Kidney epithelial cell (primary cell): ENCODE data around the gene NPC2. TPM values are rescaled to one million over a fixed set of nuclear protein-coding genes. Genes with fewer than 3 reads are reported as not detected.

ENCODE experiments used
- DNase-seq: peaks from one replicate; pipeline ENCODE4 v3.0.0-alpha.2; 2010; ENCODE audit warnings: low read depth
- H3K27me3 ChIP-seq: 2 replicates; pipeline ENCODE4 v1.6.0; 2011; ENCODE audit warnings: low read length; ENCODE audit not compliant: control insufficient read depth, insufficient read depth
- H3K36me3 ChIP-seq: 2 replicates; pipeline ENCODE4 v1.5.1; 2011; ENCODE audit warnings: low read length; ENCODE audit not compliant: control insufficient read depth, insufficient read depth
- H3K4me3 ChIP-seq: 2 replicates; pipeline ENCODE4 v1.5.1; 2011; ENCODE audit warnings: low read depth, mild to moderate bottlenecking, control low read depth, low read length
- total RNA-seq: library from RNA; depleted of rRNA; stranded (reverse); fragments of >200 nt; gene quantifications from 2 replicates; pipeline ENCODE4 v1.2.3, GENCODE V29; 2015
- TF ChIP-seq, protein P1 (sequence below): IDR thresholded peaks from 2 replicates; pipeline ENCODE4 v1.5.1; 2011; ENCODE audit warnings: mild to moderate bottlenecking, moderate library complexity, low read length, control low read depth, inconsistent platforms; ENCODE audit not compliant: insufficient read depth, poor library complexity, severe bottlenecking

NPC2 gene
- total RNA-seq, 1 donor from 2014 or later, result 415 TPM

- TF ChIP-seq, protein P1, sequence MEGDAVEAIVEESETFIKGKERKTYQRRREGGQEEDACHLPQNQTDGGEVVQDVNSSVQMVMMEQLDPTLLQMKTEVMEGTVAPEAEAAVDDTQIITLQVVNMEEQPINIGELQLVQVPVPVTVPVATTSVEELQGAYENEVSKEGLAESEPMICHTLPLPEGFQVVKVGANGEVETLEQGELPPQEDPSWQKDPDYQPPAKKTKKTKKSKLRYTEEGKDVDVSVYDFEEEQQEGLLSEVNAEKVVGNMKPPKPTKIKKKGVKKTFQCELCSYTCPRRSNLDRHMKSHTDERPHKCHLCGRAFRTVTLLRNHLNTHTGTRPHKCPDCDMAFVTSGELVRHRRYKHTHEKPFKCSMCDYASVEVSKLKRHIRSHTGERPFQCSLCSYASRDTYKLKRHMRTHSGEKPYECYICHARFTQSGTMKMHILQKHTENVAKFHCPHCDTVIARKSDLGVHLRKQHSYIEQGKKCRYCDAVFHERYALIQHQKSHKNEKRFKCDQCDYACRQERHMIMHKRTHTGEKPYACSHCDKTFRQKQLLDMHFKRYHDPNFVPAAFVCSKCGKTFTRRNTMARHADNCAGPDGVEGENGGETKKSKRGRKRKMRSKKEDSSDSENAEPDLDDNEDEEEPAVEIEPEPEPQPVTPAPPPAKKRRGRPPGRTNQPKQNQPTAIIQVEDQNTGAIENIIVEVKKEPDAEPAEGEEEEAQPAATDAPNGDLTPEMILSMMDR, result no peak
- no peak overlapping the region for H3K4me3 ChIP-seq
- H3K27me3 ChIP-seq, result no peaks in the 10 kb centered on the region
- no peaks in the 10 kb centered on the region for H3K36me3 ChIP-seq
- peak; percentile 51 for DNase-seq
These were observed 4.2 kb downstream of the NPC2 start for GRCh38 chr14:74488786-74489397.

DNA sequence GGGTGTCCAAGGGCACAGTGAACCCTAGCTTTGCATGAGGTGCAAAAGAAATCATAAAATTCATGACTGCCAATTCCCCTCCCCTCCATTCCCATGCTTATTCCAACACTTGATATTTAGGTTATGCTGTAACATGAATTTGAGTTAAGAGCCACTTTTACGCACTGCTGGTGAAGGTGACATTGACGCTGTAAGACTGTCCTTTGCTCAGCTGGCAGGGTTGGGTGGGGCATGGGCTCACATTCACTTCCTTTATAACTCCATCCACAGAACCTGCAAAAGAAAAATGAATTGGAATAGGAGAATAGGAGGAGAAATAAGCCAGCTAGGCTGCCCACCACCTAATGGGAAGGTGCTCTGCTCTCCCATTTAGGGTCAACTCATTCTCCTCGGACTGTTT is 6.9 kb downstream of the NPC2 start:
- Histone ChIP-seq H3K36me3 (no peaks in the 10 kb centered on the region), H3K4me3 (no peak overlapping the region), H3K27me3 (no peaks in the 10 kb centered on the region)
- DNase-seq, result no peak
- TF ChIP-seq, protein P1, result no peak

GRCh38 chr14:74483321-74483720 is 9.8 kb downstream of the NPC2 start:
- TF ChIP-seq, protein P1, result no peak
- Histone ChIP-seq H3K36me3 (peaks cover 1% of the 10 kb centered on the region), H3K27me3 (no peaks in the 10 kb centered on the region), H3K4me3 (no peak overlapping the region)
- no peak for DNase-seq

DNA sequence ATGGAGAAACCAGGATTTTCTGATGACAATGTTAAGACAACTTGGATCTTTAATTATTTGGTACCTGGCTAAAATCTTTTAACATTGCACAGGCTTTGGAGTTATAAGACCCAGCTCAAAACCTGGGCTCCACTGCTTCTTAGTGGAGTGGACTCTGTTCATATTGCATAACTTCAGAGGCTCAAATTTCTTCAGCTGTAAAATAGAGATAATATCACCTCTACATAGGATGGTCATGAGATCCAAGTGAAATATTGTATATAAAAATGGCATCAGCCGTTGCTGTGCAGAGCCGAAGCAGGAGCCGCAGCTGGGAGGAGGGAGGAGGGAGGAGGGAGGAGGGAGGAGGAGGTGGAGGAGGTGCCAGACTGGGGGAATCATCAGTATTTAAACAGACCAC is 10.5 kb downstream of the NPC2 start:
- peaks cover 1% of the 10 kb centered on the region for H3K36me3 ChIP-seq

DNA sequence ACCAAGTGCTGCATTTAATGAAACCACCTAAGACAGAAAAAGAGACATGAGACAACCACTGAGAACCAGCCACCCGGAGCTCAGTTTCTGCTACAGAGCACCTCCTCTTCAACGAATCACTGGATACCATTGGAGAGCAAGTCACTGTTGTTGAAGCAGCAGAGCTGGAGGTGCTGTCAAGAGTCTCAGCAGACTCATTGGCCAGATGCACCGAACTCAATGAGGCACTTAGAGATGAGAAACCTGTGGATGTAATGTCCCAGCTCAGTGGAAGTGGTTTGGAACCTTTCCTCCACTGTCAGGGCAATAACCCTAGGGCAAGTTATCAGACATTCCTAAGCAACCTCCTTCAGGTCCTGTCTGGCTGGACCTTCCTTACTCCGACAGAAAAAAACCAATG is 13.1 kb downstream of the NPC2 start:
- Histone ChIP-seq H3K36me3 (peaks cover 1% of the 10 kb centered on the region), H3K4me3 (no peak overlapping the region), H3K27me3 (no peaks in the 10 kb centered on the region)
- no peak for DNase-seq
- TF ChIP-seq, protein P1, result no peak

More for the DNA sequence above, 10.5 kb downstream of the NPC2 start:
- no peak for DNase-seq
- no peaks in the 10 kb centered on the region for H3K27me3 ChIP-seq
- TF ChIP-seq, protein P1, result no peak
- H3K4me3 ChIP-seq, result no peak overlapping the region
